ENCODE data around the gene OR6N2.

OR6N2 gene, protein sequence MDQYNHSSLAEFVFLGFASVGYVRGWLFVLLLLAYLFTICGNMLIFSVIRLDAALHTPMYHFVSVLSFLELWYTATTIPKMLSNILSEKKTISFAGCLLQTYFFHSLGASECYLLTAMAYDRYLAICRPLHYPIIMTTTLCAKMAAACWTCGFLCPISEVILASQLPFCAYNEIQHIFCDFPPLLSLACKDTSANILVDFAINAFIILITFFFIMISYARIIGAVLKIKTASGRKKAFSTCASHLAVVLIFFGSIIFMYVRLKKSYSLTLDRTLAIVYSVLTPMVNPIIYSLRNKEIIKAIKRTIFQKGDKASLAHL

GRCh38 chr1:158781104-158781503 is at the start of gene OR6N2:
OR6N2 (minus strand) TSS chr1:158781204; CDS start chr1:158777635, 3,569 bp downstream.
- H3K4me3 ChIP-seq (ENCODE audit: low read depth, low read length): no peak within 1 kb of the TSS
- DNase-seq (ENCODE audit: low read depth): no peak

DNA sequence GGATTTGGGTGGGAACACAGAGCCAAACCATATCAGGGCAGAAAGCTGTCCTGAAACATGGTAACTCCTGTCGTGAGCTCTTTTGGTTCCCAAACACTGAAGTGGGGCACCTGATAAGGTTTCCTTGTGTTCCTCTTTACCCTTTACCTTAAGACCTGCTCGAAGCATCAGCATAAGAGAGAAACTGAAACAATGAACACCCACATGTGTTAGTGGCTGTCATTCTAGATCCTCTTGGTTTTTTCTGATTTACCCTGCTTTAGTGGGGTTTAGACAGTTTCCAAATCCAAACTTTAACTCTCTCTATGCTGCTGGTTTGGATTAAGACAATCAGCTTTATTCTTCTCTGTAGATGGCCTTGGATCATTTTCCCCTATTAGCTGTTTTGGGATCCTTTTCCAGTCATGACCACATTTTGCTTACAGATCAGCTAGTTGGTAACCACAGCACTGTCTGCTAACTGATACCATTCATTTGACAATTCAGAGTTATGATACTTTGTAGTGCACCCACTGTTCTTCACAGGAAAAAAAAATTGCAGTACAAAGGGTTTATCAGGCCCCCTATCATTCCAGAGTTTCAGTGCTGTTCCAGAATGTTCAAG is 49.2 kb upstream of the OR6N2 start:
- no peak overlapping the region for H3K4me3 ChIP-seq (ENCODE audit: low read depth, low read length)
- DNase-seq (ENCODE audit: low read depth): no peak

DNA sequence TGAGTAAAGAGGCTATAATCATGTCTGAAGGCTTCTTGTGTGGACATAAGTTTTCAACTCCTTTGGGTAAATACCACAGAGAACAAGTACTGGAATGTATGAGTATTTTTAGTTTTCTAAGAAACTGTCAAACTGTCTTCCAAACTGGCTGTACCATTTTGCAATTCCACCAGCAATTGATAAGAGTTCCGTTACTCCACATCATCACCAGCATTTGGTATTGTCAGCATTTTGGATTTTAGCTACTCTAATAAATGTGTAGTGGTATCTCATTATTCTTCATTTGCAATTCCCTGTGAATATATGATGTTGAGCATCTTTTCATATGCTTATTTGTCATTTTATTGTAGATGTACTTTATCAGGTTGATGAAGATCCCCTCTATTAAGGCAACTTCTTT is 40.7 kb upstream of the OR6N2 start:
- H3K4me3 ChIP-seq (ENCODE audit: low read depth, low read length): no peak overlapping the region
- no peak for DNase-seq (ENCODE audit: low read depth)

GRCh38 chr1:158819461-158820443 is 38.7 kb upstream of the OR6N2 start:
- no peak for DNase-seq (ENCODE audit: low read depth)
- no peak overlapping the region for H3K4me3 ChIP-seq (ENCODE audit: low read depth, low read length)

DNA sequence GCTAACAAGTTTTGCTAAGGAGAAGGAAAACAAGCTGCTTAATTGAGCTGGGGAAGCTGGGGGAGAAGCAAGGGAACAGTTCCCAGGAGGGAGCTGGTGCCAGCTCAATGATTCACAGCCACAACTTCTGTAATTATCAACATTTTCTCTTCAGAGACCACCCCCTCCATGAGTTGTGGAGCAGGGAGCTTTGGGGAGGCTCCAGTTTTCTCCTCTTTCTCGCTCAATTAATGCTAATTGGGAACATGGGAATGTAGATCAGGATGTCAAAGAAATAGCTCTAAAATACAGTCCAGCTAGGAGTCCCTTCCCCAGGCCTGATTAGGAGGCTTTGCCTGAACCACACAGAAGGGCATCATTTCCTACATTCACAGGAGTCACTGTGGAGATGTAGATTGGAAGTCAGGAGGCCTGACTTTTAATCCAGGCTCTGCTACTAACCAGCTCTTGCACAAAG is 38.0 kb upstream of the OR6N2 start:
- H3K4me3 ChIP-seq (ENCODE audit: low read depth, low read length): no peak overlapping the region
- no peak for DNase-seq (ENCODE audit: low read depth)

DNA sequence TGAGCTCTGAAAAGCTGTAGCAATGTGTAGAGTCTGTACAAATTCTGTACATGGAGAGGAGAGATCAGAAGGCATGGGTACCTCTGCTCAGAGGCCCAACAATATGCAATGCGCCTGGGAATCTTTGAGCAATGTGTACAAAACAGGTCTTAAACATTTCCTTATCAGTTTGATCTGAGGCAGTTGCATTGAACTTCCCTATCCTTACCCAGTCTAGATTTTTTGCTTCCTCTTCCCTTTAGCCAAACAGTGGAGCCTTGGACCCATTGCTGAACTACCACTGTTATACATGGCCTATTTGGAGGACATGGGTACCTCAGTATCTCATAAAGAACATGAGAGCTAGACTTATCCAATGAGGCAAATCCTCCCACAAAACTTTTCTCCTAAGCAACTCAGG is 37.6 kb upstream of the OR6N2 start:
- H3K4me3 ChIP-seq (ENCODE audit: low read depth, low read length): no peak overlapping the region
- no peak for DNase-seq (ENCODE audit: low read depth)

GRCh38 chr1:158814970-158815369 is 34.0 kb upstream of the OR6N2 start:
- H3K4me3 ChIP-seq (ENCODE audit: low read depth, low read length): no peak overlapping the region

DNA sequence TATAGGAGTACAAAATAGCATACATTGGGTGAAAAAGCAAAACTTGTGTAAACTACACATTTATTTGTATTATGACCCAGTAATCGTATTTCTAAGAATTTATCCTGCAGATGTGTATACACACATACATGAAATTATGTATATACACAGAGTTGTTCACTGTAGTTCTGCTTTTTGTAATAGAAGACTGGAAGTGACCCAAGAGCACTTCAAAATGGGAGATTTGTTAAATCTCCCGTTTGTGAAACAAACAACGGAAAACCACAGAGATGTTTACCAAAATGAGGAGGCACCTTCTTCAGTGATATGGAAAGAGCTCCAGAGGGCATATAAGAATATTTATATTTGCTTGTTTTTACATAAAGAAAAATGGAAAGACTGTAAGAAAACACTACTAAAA is 32.2 kb upstream of the OR6N2 start:
- H3K4me3 ChIP-seq (ENCODE audit: low read depth, low read length): no peak overlapping the region
- DNase-seq (ENCODE audit: low read depth): no peak

More at GRCh38 chr1:158814970-158815369, 34.0 kb upstream of the OR6N2 start:
- DNase-seq (ENCODE audit: low read depth): no peak

GRCh38 chr1:158812336-158812735 is 31.3 kb upstream of the OR6N2 start:
- no peak overlapping the region for H3K4me3 ChIP-seq (ENCODE audit: low read depth, low read length)
- DNase-seq (ENCODE audit: low read depth): no peak

GRCh38 chr1:158810311-158810710 is 29.3 kb upstream of the OR6N2 start:
- DNase-seq (ENCODE audit: low read depth): no peak
- no peak overlapping the region for H3K4me3 ChIP-seq (ENCODE audit: low read depth, low read length)

- no peak overlapping the region for H3K4me3 ChIP-seq (ENCODE audit: low read depth, low read length)
- no peak for DNase-seq (ENCODE audit: low read depth)
Observed at GRCh38 chr1:158809862-158810261, 28.9 kb upstream of the OR6N2 start.

DNA sequence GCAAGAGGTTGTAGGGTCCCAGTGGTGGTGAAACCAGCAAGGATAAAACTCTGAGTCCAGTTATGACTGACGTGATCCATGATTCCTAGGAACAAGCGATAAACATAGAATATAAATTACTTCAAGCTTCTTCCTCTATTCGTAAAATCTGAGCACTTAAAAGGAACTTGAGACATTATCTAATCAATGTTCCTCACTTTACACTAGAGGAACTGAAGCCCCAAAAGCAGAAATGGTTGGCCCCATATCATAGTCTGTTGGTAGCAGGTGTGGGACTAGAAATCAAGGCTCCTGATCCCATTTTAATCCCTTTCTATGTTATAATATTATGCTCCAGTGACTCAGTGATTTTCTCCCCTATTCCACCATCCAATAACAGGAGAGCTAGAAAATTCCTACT is 28.3 kb upstream of the OR6N2 start:
- H3K4me3 ChIP-seq (ENCODE audit: low read depth, low read length): no peak overlapping the region
- DNase-seq (ENCODE audit: low read depth): no peak

DNA sequence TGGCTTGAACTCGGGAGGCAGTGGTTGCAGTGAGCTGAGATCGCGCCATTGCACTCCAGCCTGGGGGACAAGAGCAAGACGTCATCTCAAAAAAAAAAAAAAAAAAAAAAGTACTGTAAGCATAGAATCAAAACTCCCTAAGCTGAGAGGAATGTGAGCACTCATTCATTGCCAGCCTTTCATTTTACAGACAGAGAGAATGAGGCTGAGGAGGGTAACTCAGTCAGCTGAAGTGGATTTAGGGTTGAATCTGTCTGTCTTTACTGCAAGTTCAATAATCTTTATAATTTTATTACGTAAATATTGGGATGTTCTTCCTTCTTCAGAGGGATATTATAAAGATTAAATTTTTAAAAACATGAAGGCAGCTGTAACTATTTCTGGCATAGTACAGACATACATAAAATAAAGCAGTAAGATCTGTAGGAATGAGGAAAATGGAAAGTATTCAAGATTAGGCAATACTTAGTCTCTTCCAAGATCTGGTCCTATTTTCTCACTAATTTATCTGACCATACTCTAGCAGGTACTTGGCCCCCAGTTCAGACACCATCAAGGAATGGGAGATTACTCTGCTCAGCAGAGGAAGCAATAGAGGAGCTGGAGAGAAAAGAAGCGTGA is 26.0 kb upstream of the OR6N2 start:
- no peak overlapping the region for H3K4me3 ChIP-seq (ENCODE audit: low read depth, low read length)
- DNase-seq (ENCODE audit: low read depth): no peak

- DNase-seq (ENCODE audit: low read depth): no peak
- H3K4me3 ChIP-seq (ENCODE audit: low read depth, low read length): no peak overlapping the region
Observed at GRCh38 chr1:158803678-158804077, 22.7 kb upstream of the OR6N2 start.

DNA sequence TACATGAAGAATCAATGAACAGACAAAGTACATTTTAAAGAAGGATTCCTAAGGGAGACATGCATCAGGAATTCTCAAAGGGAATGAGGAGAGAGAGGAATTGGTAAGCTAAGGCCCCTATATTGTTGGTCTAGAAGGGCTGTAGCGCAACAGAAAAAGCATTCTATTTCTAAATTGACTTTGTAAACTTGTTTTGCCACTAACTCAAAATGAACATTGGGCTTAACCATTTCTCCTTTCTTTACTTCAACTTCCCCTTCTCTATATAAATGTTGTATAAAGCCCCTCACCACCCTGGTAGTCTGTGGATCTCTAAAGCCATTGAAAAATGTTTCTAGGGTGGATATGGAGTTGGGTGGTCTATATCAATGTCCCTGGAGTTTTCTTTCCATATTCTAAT is 20.4 kb upstream of the OR6N2 start:
- no peak for DNase-seq (ENCODE audit: low read depth)
- H3K4me3 ChIP-seq (ENCODE audit: low read depth, low read length): no peak overlapping the region

GRCh38 chr1:158800526-158800925 is 19.5 kb upstream of the OR6N2 start:
- DNase-seq (ENCODE audit: low read depth): no peak

DNA sequence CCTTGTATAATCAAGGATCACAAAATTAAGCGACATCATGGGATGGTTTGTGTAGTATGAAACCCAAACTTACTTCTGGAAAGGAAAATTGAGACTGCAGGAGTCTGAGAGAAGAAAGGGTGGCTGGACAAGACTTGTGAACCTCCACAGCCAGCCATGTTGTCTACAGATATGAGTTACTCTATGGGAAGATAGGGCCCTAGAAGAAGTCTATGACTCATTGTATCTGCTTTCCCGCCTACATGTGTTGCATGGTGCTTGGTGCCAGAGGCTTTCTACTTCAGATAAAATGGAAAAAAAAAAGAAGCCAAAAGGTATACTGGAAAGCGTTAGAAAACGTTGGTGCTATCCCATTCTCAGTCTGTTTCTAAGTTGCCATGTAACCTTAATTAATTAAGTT is 18.7 kb upstream of the OR6N2 start:
- no peak for DNase-seq (ENCODE audit: low read depth)
- H3K4me3 ChIP-seq (ENCODE audit: low read depth, low read length): no peak overlapping the region

More at GRCh38 chr1:158800526-158800925, 19.5 kb upstream of the OR6N2 start:
- no peak overlapping the region for H3K4me3 ChIP-seq (ENCODE audit: low read depth, low read length)

DNA sequence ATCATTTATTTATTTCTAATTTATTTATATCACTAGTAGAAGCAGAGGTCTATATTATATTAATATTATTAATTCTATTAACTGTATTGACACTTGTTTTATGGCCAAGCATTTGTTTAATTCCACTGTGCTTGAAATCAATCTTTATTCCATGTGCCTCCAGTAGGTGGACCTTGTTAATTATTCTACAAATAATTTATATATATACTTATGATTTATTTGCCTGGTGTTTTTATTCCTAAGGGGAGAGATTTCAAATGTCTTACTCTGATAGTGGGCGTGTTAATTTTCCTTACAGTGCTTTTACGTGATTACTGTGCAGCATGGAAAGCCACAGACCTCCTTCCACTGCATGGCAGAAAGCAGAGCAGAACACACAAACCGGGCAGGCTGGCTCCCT is 17.5 kb upstream of the OR6N2 start:
- no peak for DNase-seq (ENCODE audit: low read depth)
- no peak overlapping the region for H3K4me3 ChIP-seq (ENCODE audit: low read depth, low read length)

GRCh38 chr1:158794247-158794646 is 13.2 kb upstream of the OR6N2 start:
- H3K4me3 ChIP-seq (ENCODE audit: low read depth, low read length): no peak overlapping the region
- DNase-seq (ENCODE audit: low read depth): no peak

DNA sequence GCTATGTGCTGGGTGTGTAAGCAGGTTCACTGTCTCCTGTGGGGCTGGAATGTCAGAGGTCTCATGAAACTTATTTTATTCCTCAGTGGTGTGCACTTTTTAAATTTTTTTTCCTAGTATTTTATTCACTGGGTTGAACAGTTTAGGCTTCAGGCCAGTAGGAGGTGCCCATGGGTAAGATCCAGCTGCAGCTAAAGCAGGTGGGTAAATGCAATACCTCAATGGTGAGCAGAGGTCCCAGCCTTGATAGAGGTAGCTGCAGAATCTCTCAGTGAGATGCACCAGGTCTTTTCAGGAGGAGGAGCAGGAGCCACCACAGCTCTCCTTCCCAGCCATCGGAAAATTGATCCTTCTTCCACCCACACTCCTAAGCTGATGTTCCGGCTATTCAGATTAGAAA is 12.6 kb upstream of the OR6N2 start:
- DNase-seq (ENCODE audit: low read depth): no peak
- no peak overlapping the region for H3K4me3 ChIP-seq (ENCODE audit: low read depth, low read length)

All from skeletal muscle cell (primary cell).